ENCODE data around the gene DEFB124. TPM values are rescaled to one million over a fixed set of nuclear protein-coding genes. Genes with fewer than 3 reads are reported as not detected.

Gene DEFB124
- polyA plus RNA-seq, 1 donor (not counting 4 experiments of a cell fraction or from before 2014, with no cell fraction given) = not detected

DNA sequence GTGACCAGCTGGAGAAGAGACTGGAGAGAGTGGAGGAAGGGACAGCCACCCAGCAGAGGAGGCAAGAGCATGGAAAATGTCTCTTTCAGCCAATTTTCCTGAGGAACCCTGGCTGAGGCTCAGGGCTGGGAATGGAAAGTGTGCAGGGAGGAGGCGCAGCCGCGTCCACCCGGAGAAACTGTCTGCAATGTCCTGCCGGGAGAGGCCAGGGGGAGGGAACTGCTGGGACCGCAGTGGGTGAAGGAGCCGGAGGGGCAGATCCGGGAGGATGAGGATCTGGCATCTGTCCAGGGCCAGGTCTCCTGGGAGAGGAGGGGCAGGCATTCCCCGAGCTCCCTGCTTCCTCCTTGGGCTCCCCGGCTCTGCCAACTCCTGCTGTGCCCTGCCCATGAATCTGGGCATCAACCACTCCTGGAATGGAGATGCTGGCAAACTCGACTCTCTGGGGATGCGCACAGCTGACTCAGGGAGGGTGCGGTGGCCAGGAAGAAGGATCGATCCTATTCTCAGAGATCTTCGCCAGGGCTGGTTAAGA, 21.9 kb upstream of the DEFB124 start:
- Histone ChIP-seq H3K36me3 (ENCODE audit: control insufficient read depth in 2 of 2, extremely low read depth in 1 of 2, insufficient read depth in 2 of 2, low read length in 2 of 2) (no peaks in the 10 kb centered on the region), H3K27me3 (ENCODE audit: control insufficient read depth, extremely low read depth, insufficient read depth, low read length) (peaks cover 11% of the 10 kb centered on the region), H3K4me1 (ENCODE audit: control insufficient read depth, extremely low read depth, insufficient read depth, low read length) (no peaks in the 10 kb centered on the region), H3K4me2 (ENCODE audit: control insufficient read depth, extremely low read depth, insufficient read depth, low read depth, low read length) (no peak overlapping the region), H3K9me1 (ENCODE audit: control insufficient read depth, extremely low read depth, insufficient read depth, low read length) (no peaks in the 10 kb centered on the region), H4K20me1 (ENCODE audit: control insufficient read depth, extremely low read depth, insufficient read depth, low read length) (no peaks in the 10 kb centered on the region), H2AFZ (ENCODE audit: control insufficient read depth, low read length) (no peak overlapping the region), H3K27ac (ENCODE audit: control insufficient read depth, insufficient read depth, low read length) (no peak overlapping the region), H3K4me3 (ENCODE audit: control insufficient read depth in 2 of 3, extremely low read depth in 1 of 3, insufficient read depth in 2 of 3, low read depth in 1 of 3, low read length in 3 of 3) (no peak overlapping the region), H3K79me2 (ENCODE audit: control insufficient read depth, insufficient read depth, low read length) (no peaks in the 10 kb centered on the region), H3K9me3 (ENCODE audit: control insufficient read depth, low read depth, low read length) (no peaks in the 10 kb centered on the region), H3K9ac (ENCODE audit: control insufficient read depth, extremely low read depth, insufficient read depth, low read length) (no peak overlapping the region)
- dilution Hi-C loops (cut with MboI; ENCODE audit: extremely low pct_ligation_motif_present, low sequenced_read_pairs) = no loop called here
- no peak for DNase-seq (ENCODE audit: low read depth, low spot score)
- no peak for FAIRE-seq
- TF ChIP-seq, protein P1, sequence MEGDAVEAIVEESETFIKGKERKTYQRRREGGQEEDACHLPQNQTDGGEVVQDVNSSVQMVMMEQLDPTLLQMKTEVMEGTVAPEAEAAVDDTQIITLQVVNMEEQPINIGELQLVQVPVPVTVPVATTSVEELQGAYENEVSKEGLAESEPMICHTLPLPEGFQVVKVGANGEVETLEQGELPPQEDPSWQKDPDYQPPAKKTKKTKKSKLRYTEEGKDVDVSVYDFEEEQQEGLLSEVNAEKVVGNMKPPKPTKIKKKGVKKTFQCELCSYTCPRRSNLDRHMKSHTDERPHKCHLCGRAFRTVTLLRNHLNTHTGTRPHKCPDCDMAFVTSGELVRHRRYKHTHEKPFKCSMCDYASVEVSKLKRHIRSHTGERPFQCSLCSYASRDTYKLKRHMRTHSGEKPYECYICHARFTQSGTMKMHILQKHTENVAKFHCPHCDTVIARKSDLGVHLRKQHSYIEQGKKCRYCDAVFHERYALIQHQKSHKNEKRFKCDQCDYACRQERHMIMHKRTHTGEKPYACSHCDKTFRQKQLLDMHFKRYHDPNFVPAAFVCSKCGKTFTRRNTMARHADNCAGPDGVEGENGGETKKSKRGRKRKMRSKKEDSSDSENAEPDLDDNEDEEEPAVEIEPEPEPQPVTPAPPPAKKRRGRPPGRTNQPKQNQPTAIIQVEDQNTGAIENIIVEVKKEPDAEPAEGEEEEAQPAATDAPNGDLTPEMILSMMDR (optimal IDR thresholded peaks at IDR 0.05 in 1 of 3, IDR thresholded peaks at IDR 0.05 in 1 of 3, conservative IDR thresholded peaks at IDR 0.05 in 1 of 3; ENCODE audit: extremely low read depth in 1 of 3, insufficient read depth in 2 of 3, low read length in 3 of 3) = no peak
- no peak for TF ChIP-seq EZH2 (IDR thresholded peaks at IDR 0.05; ENCODE audit: low read length)

GRCh38 chr20:31494131-31494530, 19.2 kb upstream of the DEFB124 start:
- Histone ChIP-seq H3K4me2 (ENCODE audit: control insufficient read depth, extremely low read depth, insufficient read depth, low read depth, low read length) (no peak overlapping the region), H3K27ac (ENCODE audit: control insufficient read depth, insufficient read depth, low read length) (no peak overlapping the region), H2AFZ (ENCODE audit: control insufficient read depth, low read length) (no peak overlapping the region), H3K4me1 (ENCODE audit: control insufficient read depth, extremely low read depth, insufficient read depth, low read length) (no peaks in the 10 kb centered on the region), H3K9me3 (ENCODE audit: control insufficient read depth, low read depth, low read length) (no peaks in the 10 kb centered on the region), H4K20me1 (ENCODE audit: control insufficient read depth, extremely low read depth, insufficient read depth, low read length) (no peaks in the 10 kb centered on the region), H3K79me2 (ENCODE audit: control insufficient read depth, insufficient read depth, low read length) (no peaks in the 10 kb centered on the region), H3K27me3 (ENCODE audit: control insufficient read depth, extremely low read depth, insufficient read depth, low read length) (peaks cover 11% of the 10 kb centered on the region), H3K36me3 (ENCODE audit: control insufficient read depth in 2 of 2, extremely low read depth in 1 of 2, insufficient read depth in 2 of 2, low read length in 2 of 2) (no peaks in the 10 kb centered on the region), H3K4me3 (ENCODE audit: control insufficient read depth in 2 of 3, extremely low read depth in 1 of 3, insufficient read depth in 2 of 3, low read depth in 1 of 3, low read length in 3 of 3) (no peak overlapping the region), H3K9ac (ENCODE audit: control insufficient read depth, extremely low read depth, insufficient read depth, low read length) (no peak overlapping the region), H3K9me1 (ENCODE audit: control insufficient read depth, extremely low read depth, insufficient read depth, low read length) (no peaks in the 10 kb centered on the region)
- DNase-seq (ENCODE audit: low read depth, low spot score) = peak; percentile 23
- dilution Hi-C loops (cut with MboI; ENCODE audit: extremely low pct_ligation_motif_present, low sequenced_read_pairs) = no loop called here
- FAIRE-seq = no peak
- no peak for TF ChIP-seq EZH2 (IDR thresholded peaks at IDR 0.05; ENCODE audit: low read length)
- TF ChIP-seq, protein P1 (optimal IDR thresholded peaks at IDR 0.05 in 1 of 3, IDR thresholded peaks at IDR 0.05 in 1 of 3, conservative IDR thresholded peaks at IDR 0.05 in 1 of 3; ENCODE audit: extremely low read depth in 1 of 3, insufficient read depth in 2 of 3, low read length in 3 of 3) = peak; percentile 49 to 68 (median 51)
